ENCODE measurements around the gene DIPK2A. TPM values are rescaled to one million over a fixed set of nuclear protein-coding genes. Genes with fewer than 3 reads are reported as not detected.

DIPK2A gene
- total and polyA plus RNA-seq, 2 of the 13 experiments (the other 11 are each of a cell fraction or from before 2014, with no cell fraction given) = 5.8 to 8.0 TPM

DNA sequence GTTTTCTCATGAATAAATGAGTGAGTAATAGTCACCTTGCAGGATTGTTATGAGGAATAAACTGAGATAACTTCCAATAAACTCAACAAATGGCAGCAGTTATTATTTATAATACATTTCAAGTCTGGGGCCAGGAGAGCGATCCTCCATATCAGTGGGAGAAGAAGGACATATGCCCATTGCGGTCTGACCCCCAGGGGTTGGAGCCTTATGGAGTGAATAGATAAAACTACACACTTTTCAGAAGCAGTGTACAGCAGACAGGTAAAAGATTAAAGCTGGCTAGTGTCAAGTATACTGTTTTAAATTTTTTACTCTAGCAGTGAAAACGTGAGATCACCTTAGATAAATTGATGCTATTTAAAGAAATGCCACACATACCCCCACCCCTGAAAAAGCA, 43.5 kb downstream of the DIPK2A start (continued):
- TF ChIP-seq, protein P1, sequence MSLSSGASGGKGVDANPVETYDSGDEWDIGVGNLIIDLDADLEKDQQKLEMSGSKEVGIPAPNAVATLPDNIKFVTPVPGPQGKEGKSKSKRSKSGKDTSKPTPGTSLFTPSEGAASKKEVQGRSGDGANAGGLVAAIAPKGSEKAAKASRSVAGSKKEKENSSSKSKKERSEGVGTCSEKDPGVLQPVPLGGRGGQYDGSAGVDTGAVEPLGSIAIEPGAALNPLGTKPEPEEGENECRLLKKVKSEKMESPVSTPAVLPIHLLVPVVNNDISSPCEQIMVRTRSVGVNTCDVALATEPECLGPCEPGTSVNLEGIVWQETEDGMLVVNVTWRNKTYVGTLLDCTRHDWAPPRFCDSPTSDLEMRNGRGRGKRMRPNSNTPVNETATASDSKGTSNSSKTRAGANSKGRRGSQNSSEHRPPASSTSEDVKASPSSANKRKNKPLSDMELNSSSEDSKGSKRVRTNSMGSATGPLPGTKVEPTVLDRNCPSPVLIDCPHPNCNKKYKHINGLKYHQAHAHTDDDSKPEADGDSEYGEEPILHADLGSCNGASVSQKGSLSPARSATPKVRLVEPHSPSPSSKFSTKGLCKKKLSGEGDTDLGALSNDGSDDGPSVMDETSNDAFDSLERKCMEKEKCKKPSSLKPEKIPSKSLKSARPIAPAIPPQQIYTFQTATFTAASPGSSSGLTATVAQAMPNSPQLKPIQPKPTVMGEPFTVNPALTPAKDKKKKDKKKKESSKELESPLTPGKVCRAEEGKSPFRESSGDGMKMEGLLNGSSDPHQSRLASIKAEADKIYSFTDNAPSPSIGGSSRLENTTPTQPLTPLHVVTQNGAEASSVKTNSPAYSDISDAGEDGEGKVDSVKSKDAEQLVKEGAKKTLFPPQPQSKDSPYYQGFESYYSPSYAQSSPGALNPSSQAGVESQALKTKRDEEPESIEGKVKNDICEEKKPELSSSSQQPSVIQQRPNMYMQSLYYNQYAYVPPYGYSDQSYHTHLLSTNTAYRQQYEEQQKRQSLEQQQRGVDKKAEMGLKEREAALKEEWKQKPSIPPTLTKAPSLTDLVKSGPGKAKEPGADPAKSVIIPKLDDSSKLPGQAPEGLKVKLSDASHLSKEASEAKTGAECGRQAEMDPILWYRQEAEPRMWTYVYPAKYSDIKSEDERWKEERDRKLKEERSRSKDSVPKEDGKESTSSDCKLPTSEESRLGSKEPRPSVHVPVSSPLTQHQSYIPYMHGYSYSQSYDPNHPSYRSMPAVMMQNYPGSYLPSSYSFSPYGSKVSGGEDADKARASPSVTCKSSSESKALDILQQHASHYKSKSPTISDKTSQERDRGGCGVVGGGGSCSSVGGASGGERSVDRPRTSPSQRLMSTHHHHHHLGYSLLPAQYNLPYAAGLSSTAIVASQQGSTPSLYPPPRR (CRISPR knock-in tag; IDR thresholded peaks at IDR 0.05; ENCODE audit: borderline replicate concordance) = no peak
- TF ChIP-seq ZSCAN29 (CRISPR knock-in tag; conservative IDR thresholded peaks at IDR 0.05) (no peak), NAIF1 (CRISPR knock-in tag; IDR thresholded peaks at IDR 0.05; ENCODE audit: borderline replicate concordance) (no peak), SALL1 (CRISPR knock-in tag; IDR thresholded peaks at IDR 0.05) (no peak)

DNA sequence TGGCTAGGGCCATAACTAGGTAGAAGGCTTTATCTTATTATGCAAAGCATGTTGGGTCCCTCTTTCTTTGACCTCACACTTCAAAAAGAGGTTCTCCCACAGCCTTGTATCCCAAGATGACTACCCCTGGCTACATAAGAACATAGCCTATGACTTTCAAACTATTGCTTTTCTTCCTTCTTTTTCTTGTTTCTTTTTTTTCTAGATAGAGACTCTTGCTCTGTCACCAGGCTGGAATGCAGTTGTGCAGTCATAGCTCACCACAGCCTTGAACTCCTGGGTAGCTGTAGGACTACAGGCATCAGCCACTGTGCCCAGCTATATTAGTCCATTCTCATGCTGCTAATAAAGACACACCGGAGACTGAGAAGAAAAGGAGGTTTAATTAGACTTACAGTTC, 47.2 kb downstream of the DIPK2A start:
- FAIRE-seq = no peak
- 32% methylated on average over 1 of the region's 1 CpG for WGBS (ENCODE audit: low lambda C conversion rate)
- Histone ChIP-seq H3K36me3 (replicated peaks in 1 of 2; ENCODE audit: control insufficient read depth in 1 of 2, insufficient read depth in 2 of 2, low read length in 2 of 2) (no peaks in the 10 kb centered on the region), H3K9ac (ENCODE audit: insufficient read depth, low read depth, low read length) (no peak overlapping the region), H3K9me3 (ENCODE audit: low read length) (no peaks in the 10 kb centered on the region), H2AFZ (ENCODE audit: low read length) (no peak overlapping the region), H3K4me1 (ENCODE audit: insufficient read depth, low read length) (no peaks in the 10 kb centered on the region), H3K4me2 (ENCODE audit: low read depth, low read length) (no peak overlapping the region), H3K4me3 (replicated peaks in 1 of 3; ENCODE audit: insufficient read depth in 1 of 3, low read depth in 2 of 3, low read length in 3 of 3) (no peak overlapping the region), H3K27ac (ENCODE audit: extremely low read length, insufficient read depth, low read length) (no peak overlapping the region), H4K20me1 (ENCODE audit: insufficient read depth, low read length) (no peaks in the 10 kb centered on the region), H3K27me3 (ENCODE audit: control insufficient read depth in 1 of 2, insufficient read depth in 2 of 2, low read length in 2 of 2) (no peaks in the 10 kb centered on the region), H3K79me2 (ENCODE audit: insufficient read depth, low read length) (no peaks in the 10 kb centered on the region)
- ChIA-PET CTCF (ENCODE audit: low intra/inter-chr PET ratio, low total read pairs) (no interaction called here), POLR2A (no interaction called here)
- no TSS peak for BruUV-seq (replicated peaks)
- no peak for ATAC-seq
- in situ Hi-C loops (cut with HindIII; ENCODE audit: extremely low pct_ligation_motif_present, low pct_unique_long_range_greater_than_20kb) = no loop called here
- no peak for DNase-seq (ENCODE audit: low spot score)
- intact Hi-C loops (cut with micrococcal nuclease; ENCODE audit: unreplicated experiment) = no loop called here
- TF ChIP-seq ZNF775 (CRISPR knock-in tag; IDR thresholded peaks at IDR 0.05; ENCODE audit: borderline replicate concordance) (no peak), NR3C1 (CRISPR knock-in tag; IDR thresholded peaks at IDR 0.05) (no peak), ZNF329 (CRISPR knock-in tag; IDR thresholded peaks at IDR 0.05; ENCODE audit: low read depth) (no peak), ETV5 (CRISPR knock-in tag; IDR thresholded peaks at IDR 0.05; ENCODE audit: borderline replicate concordance) (no peak), ZFP1 (CRISPR knock-in tag; IDR thresholded peaks at IDR 0.05) (no peak), REL (CRISPR knock-in tag; conservative IDR thresholded peaks at IDR 0.05) (no peak), TEAD2 (CRISPR knock-in tag; IDR thresholded peaks at IDR 0.05) (no peak), FOXO1 (CRISPR knock-in tag; IDR thresholded peaks at IDR 0.05) (no peak)
- TF ChIP-seq, protein P2, sequence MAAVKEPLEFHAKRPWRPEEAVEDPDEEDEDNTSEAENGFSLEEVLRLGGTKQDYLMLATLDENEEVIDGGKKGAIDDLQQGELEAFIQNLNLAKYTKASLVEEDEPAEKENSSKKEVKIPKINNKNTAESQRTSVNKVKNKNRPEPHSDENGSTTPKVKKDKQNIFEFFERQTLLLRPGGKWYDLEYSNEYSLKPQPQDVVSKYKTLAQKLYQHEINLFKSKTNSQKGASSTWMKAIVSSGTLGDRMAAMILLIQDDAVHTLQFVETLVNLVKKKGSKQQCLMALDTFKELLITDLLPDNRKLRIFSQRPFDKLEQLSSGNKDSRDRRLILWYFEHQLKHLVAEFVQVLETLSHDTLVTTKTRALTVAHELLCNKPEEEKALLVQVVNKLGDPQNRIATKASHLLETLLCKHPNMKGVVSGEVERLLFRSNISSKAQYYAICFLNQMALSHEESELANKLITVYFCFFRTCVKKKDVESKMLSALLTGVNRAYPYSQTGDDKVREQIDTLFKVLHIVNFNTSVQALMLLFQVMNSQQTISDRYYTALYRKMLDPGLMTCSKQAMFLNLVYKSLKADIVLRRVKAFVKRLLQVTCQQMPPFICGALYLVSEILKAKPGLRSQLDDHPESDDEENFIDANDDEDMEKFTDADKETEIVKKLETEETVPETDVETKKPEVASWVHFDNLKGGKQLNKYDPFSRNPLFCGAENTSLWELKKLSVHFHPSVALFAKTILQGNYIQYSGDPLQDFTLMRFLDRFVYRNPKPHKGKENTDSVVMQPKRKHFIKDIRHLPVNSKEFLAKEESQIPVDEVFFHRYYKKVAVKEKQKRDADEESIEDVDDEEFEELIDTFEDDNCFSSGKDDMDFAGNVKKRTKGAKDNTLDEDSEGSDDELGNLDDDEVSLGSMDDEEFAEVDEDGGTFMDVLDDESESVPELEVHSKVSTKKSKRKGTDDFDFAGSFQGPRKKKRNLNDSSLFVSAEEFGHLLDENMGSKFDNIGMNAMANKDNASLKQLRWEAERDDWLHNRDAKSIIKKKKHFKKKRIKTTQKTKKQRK (IDR thresholded peaks at IDR 0.05; ENCODE audit: low read length) = no peak
- TF ChIP-seq, protein P3, sequence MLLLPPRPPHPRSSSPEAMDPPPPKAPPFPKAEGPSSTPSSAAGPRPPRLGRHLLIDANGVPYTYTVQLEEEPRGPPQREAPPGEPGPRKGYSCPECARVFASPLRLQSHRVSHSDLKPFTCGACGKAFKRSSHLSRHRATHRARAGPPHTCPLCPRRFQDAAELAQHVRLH (CRISPR knock-in tag; IDR thresholded peaks at IDR 0.05; ENCODE audit: borderline replicate concordance, low read depth) = no peak
- TF ChIP-seq, protein P4, sequence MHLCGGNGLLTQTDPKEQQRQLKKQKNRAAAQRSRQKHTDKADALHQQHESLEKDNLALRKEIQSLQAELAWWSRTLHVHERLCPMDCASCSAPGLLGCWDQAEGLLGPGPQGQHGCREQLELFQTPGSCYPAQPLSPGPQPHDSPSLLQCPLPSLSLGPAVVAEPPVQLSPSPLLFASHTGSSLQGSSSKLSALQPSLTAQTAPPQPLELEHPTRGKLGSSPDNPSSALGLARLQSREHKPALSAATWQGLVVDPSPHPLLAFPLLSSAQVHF (CRISPR knock-in tag; IDR thresholded peaks at IDR 0.05) = no peak

Data from HepG2 (cell line).